GM18868 (cell line): ENCODE data around the gene DNASE1L1.

Experiments used
- ATAC-seq: cut with Tn5 transposase; IDR thresholded peaks from one replicate; pipeline ENCODE4 v1.9.1; 2021; ENCODE audit warnings: mild to moderate bottlenecking, moderate library complexity; ENCODE audit not compliant: unreplicated experiment

The DNASE1L1 gene

GRCh38 chrX:154409222-154409871 is at the start of gene DNASE1L1:
Gene DNASE1L1, minus strand, starts transcription at chrX:154409254. Its CDS starts 3,686 bp downstream, at chrX:154405568.
- no peak for ATAC-seq

GRCh38 chrX:154458116-154458953 is 49.3 kb upstream of the DNASE1L1 start, which contains the start of gene PLXNA3:
Gene PLXNA3, plus strand, starts transcription at chrX:154458281. Its CDS starts 1,903 bp downstream, at chrX:154460184.
- peak; percentile 62 for ATAC-seq

- ATAC-seq: peak; percentile 70
These were observed 48.5 kb upstream of the DNASE1L1 start for GRCh38 chrX:154457491-154458115.

GRCh38 chrX:154452823-154453222 is 43.8 kb upstream of the DNASE1L1 start:
- ATAC-seq: no peak

- ATAC-seq: no peak
These were observed 41.3 kb upstream of the DNASE1L1 start for GRCh38 chrX:154450312-154450711.

GRCh38 chrX:154449618-154450017 is 40.6 kb upstream of the DNASE1L1 start:
- ATAC-seq: no peak

GRCh38 chrX:154448484-154448883 is 39.4 kb upstream of the DNASE1L1 start:
- no peak for ATAC-seq

GRCh38 chrX:154446430-154446829 is 37.4 kb upstream of the DNASE1L1 start:
- ATAC-seq: no peak

- no peak for ATAC-seq
These were observed 36.7 kb upstream of the DNASE1L1 start for GRCh38 chrX:154445776-154446175.

GRCh38 chrX:154444755-154445246 is 35.7 kb upstream of the DNASE1L1 start:
- ATAC-seq: no peak

- ATAC-seq: peak; percentile 79
These were observed 35.1 kb upstream of the DNASE1L1 start, which contains the start of gene FAM50A for GRCh38 chrX:154443992-154444754. Gene FAM50A, plus strand, starts transcription at chrX:154444141. Its CDS starts 95 bp downstream, at chrX:154444236.

- no peak for ATAC-seq
These were observed 34.4 kb upstream of the DNASE1L1 start for GRCh38 chrX:154443479-154443910.

GRCh38 chrX:154441984-154442707 is 33.1 kb upstream of the DNASE1L1 start:
- no peak for ATAC-seq

GRCh38 chrX:154441564-154441963 is 32.5 kb upstream of the DNASE1L1 start:
- ATAC-seq: no peak

GRCh38 chrX:154440623-154441357 is 31.7 kb upstream of the DNASE1L1 start:
- ATAC-seq: no peak

GRCh38 chrX:154439841-154440240 is 30.8 kb upstream of the DNASE1L1 start:
- no peak for ATAC-seq

GRCh38 chrX:154437971-154438893 is 29.2 kb upstream of the DNASE1L1 start:
- no peak for ATAC-seq
